Superior temporal gyrus (tissue), 1 donor: ENCODE results near the gene PFKFB2.
A peak's percentile ranks its signal among the peaks of the same experiment; 100 is the strongest.

ENCODE experiments used
- DNase-seq: peaks from one replicate; pipeline ENCODE4 v3.0.0-alpha.2; 2016; ENCODE audit errors: extremely low spot score

The PFKFB2 gene

GRCh38 chr1:207052911-207053769, at the start of gene PFKFB2:
Gene PFKFB2, plus strand, starts transcription at chr1:207053275. Its CDS starts 1,443 bp downstream, at chr1:207054718.
- peak; percentile 97 for DNase-seq

- DNase-seq: peak; percentile 68
Measured at GRCh38 chr1:207004931-207005830, 47.9 kb upstream of the PFKFB2 start.

- no peak for DNase-seq
Measured at GRCh38 chr1:207006083-207006482, 47.0 kb upstream of the PFKFB2 start.

- no peak for DNase-seq
Measured at GRCh38 chr1:207006914-207007313, 46.2 kb upstream of the PFKFB2 start.

- no peak for DNase-seq
Measured at GRCh38 chr1:207007352-207008033, 45.6 kb upstream of the PFKFB2 start.

- no peak for DNase-seq
Measured at GRCh38 chr1:207009182-207009850, 43.8 kb upstream of the PFKFB2 start.

- no peak for DNase-seq
Measured at GRCh38 chr1:207009945-207010344, 43.1 kb upstream of the PFKFB2 start.

- DNase-seq: no peak
Measured at GRCh38 chr1:207010726-207011125, 42.3 kb upstream of the PFKFB2 start.

- DNase-seq: no peak
Measured at GRCh38 chr1:207013321-207014085, 39.6 kb upstream of the PFKFB2 start.

- no peak for DNase-seq
Measured at GRCh38 chr1:207014728-207015127, 38.3 kb upstream of the PFKFB2 start.

- DNase-seq: no peak
Measured at GRCh38 chr1:207015791-207016190, 37.3 kb upstream of the PFKFB2 start.

- DNase-seq: no peak
Measured at GRCh38 chr1:207017615-207018559, 35.2 kb upstream of the PFKFB2 start.

- DNase-seq: no peak
Measured at GRCh38 chr1:207018707-207019106, 34.4 kb upstream of the PFKFB2 start.

GRCh38 chr1:207019161-207019560, 33.9 kb upstream of the PFKFB2 start:
- DNase-seq: no peak

- no peak for DNase-seq
Measured at GRCh38 chr1:207019661-207020060, 33.4 kb upstream of the PFKFB2 start.

GRCh38 chr1:207020065-207020708, 32.9 kb upstream of the PFKFB2 start:
- DNase-seq: no peak

GRCh38 chr1:207020709-207021107, 32.4 kb upstream of the PFKFB2 start:
- DNase-seq: no peak

GRCh38 chr1:207021139-207021861, 31.8 kb upstream of the PFKFB2 start:
- peak; percentile 48 for DNase-seq
